HepG2 (cell line): ENCODE results near the gene CBLC. TPM values are rescaled to one million over a fixed set of nuclear protein-coding genes. Genes with fewer than 3 reads are reported as not detected.
A peak's percentile ranks its signal among the peaks of the same experiment; 100 is the strongest.

Source experiments
- ATAC-seq: fragments of 200-7000 bp; cut with Tn5 transposase; 3 replicates; pipeline ENCODE4 v1.9.1; 2020; ENCODE audit warnings: mild to moderate bottlenecking, moderate library complexity
- BruUV-seq: library from RNA; stranded (reverse); fragments of 400-500 nt; replicated peaks from 2 replicates; lab custom pipeline; 2021; lab: Mats Ljungman, UMichigan
- CTCF ChIA-PET: fragments of 300-600 bp; formaldehyde crosslinking; extraction: SDS; loops from one replicate; lab custom pipeline; 2021; ENCODE audit warnings: low total read pairs, inconsistent platforms, low intra/inter-chr PET ratio; lab: Yijun Ruan, JAX
- POLR2A ChIA-PET: fragments of 350-600 bp; sonication (Branson Sonifier 250); formaldehyde crosslinking; loops from one replicate; lab custom pipeline; 2020; ENCODE audit warnings: antibody characterized with exemption, inconsistent platforms; lab: Yijun Ruan, JAX
- DNase-seq: peaks from one replicate; pipeline ENCODE4 v3.0.0-alpha.2; 2015; ENCODE audit warnings: low spot score
- FAIRE-seq: peaks from 3 replicates; lab custom pipeline; 2011; peaks lifted over from hg19 to GRCh38; lab: Jason Lieb, UNC
- H2AFZ ChIP-seq: one replicate; pipeline ENCODE4 v1.6.1; 2011; ENCODE audit warnings: low read length, inconsistent platforms
- H3K27ac ChIP-seq: fragments of 300-600 bp; 3 replicates; pipeline ENCODE4 v1.8.0; 2011; ENCODE audit warnings: mixed run types, mild to moderate bottlenecking, mixed read lengths, low read length, inconsistent platforms; ENCODE audit not compliant: insufficient read depth; ENCODE audit errors: extremely low read length
- H3K27me3 ChIP-seq, 2 experiments: fragments of 200-600 bp in 1 of 2; 2 replicates in 1 of 2; 3 replicates in 1 of 2; pipeline versions ENCODE4 v1.6.0 to v1.8.0; 2011; ENCODE audit warnings: low read length in 2 of 2, mild to moderate bottlenecking in 2 of 2, moderate library complexity in 2 of 2, inconsistent platforms in 1 of 2; ENCODE audit not compliant: insufficient read depth in 2 of 2, control insufficient read depth in 1 of 2
- H3K36me3 ChIP-seq, 2 experiments: fragments of 200-600 bp in 1 of 2; replicated peaks in 1 of 2; 2 replicates in 1 of 2; 3 replicates in 1 of 2; pipeline versions ENCODE4 v1.5.1 to v1.8.0; 2011; ENCODE audit warnings: low read length in 2 of 2, inconsistent platforms in 1 of 2; ENCODE audit not compliant: insufficient read depth in 2 of 2, control insufficient read depth in 1 of 2
- H3K4me1 ChIP-seq: 2 replicates; pipeline ENCODE4 v1.5.1; 2012; ENCODE audit warnings: low read length, inconsistent platforms; ENCODE audit not compliant: insufficient read depth
- H3K4me2 ChIP-seq: 2 replicates; pipeline ENCODE4 v1.6.0; 2011; ENCODE audit warnings: low read depth, low read length, inconsistent platforms
- H3K4me3 ChIP-seq, 3 experiments: fragments of 200-600 bp in 1 of 3; sonication (generic), shearing (Covaris generic) in 1 of 3; replicated peaks in 1 of 3; 2 replicates each; pipeline ENCODE4 v1.5.1; 2011 to 2016; ENCODE audit warnings: low read length in 3 of 3, inconsistent platforms in 2 of 3, low read depth in 2 of 3, mild to moderate bottlenecking in 2 of 3, control low read depth in 1 of 3, mixed read lengths in 1 of 3; ENCODE audit not compliant: insufficient read depth in 1 of 3
- H3K79me2 ChIP-seq: one replicate; pipeline ENCODE4 v1.6.1; 2011; ENCODE audit warnings: low read length, inconsistent platforms; ENCODE audit not compliant: insufficient read depth
- H3K9ac ChIP-seq: 2 replicates; pipeline ENCODE4 v1.6.0; 2011; ENCODE audit warnings: mild to moderate bottlenecking, low read depth, low read length, inconsistent platforms; ENCODE audit not compliant: insufficient read depth
- H3K9me3 ChIP-seq: 2 replicates; pipeline ENCODE4 v1.5.1; 2012; ENCODE audit warnings: mild to moderate bottlenecking, low read length
- H4K20me1 ChIP-seq: 2 replicates; pipeline ENCODE4 v1.6.0; 2011; ENCODE audit warnings: inconsistent platforms, mild to moderate bottlenecking, low read length, moderate library complexity; ENCODE audit not compliant: insufficient read depth
- CHD2 ChIP-seq: IDR thresholded peaks from 2 replicates; pipeline ENCODE4 v1.6.1; 2011; ENCODE audit warnings: low read depth, low read length, improper control_type of control experiment
- HMGXB4 ChIP-seq, 2 experiments: sonication (generic) in 1 of 2; formaldehyde crosslinking in 1 of 2; IDR thresholded peaks; 2 replicates each; pipeline versions ENCODE4 v1.4.0 to v1.6.1; 2018 to 2020; ENCODE audit warnings: missing genetic modification reagents in 2 of 2, borderline replicate concordance in 1 of 2, low read depth in 1 of 2, mild to moderate bottlenecking in 1 of 2, missing biosample characterization in 1 of 2
- HNRNPL ChIP-seq: fragments of 200-400 bp; formaldehyde crosslinking; IDR thresholded peaks from 2 replicates; pipeline ENCODE4 v1.6.1; 2017; ENCODE audit warnings: mild to moderate bottlenecking, low read depth, low read length
- LBX2 ChIP-seq: sonication (generic); formaldehyde crosslinking; IDR thresholded peaks from 2 replicates; pipeline ENCODE4 v1.5.0; 2020; ENCODE audit warnings: missing genetic modification reagents, mild to moderate bottlenecking, borderline replicate concordance
- NFYB ChIP-seq: sonication (generic); formaldehyde crosslinking; IDR thresholded peaks from 2 replicates; pipeline ENCODE4 v1.4.0; 2020; ENCODE audit warnings: missing genetic modification reagents
- NONO ChIP-seq, 2 experiments: fragments of 450-650 bp in 1 of 2; sonication (generic) in 1 of 2; formaldehyde crosslinking in 1 of 2; IDR thresholded peaks in 1 of 2; conservative IDR thresholded peaks in 1 of 2; 2 replicates each; pipeline versions ENCODE4 v1.6.1 to v1.8.0; 2017 to 2022; ENCODE audit warnings: mild to moderate bottlenecking in 1 of 2, missing genetic modification reagents in 1 of 2, moderate library complexity in 1 of 2
- SALL1 ChIP-seq: sonication (generic); formaldehyde crosslinking; IDR thresholded peaks from 2 replicates; pipeline ENCODE4 v1.8.0; 2022; ENCODE audit warnings: mild to moderate bottlenecking, missing genetic modification reagents
- TCF7 ChIP-seq: sonication (generic); IDR thresholded peaks from 2 replicates; pipeline ENCODE4 v1.6.1; 2016; ENCODE audit warnings: antibody characterized with exemption, low read depth
- TERF1 ChIP-seq: sonication (generic); formaldehyde crosslinking; IDR thresholded peaks from 2 replicates; pipeline ENCODE4 v1.8.0; 2022; ENCODE audit warnings: mild to moderate bottlenecking, missing genetic modification reagents, moderate library complexity
- YEATS4 ChIP-seq: sonication (generic); formaldehyde crosslinking; IDR thresholded peaks from 2 replicates; pipeline ENCODE4 v1.4.0; 2020; ENCODE audit warnings: missing genetic modification reagents, borderline replicate concordance
- ZFP90 ChIP-seq: sonication (generic); formaldehyde crosslinking; IDR thresholded peaks from 2 replicates; pipeline ENCODE4 v1.8.0; 2022; ENCODE audit warnings: missing genetic modification reagents, mild to moderate bottlenecking, inconsistent platforms, borderline replicate concordance
- ZFX ChIP-seq: sonication (generic); formaldehyde crosslinking; IDR thresholded peaks from 2 replicates; pipeline ENCODE4 v1.4.0; 2020; ENCODE audit warnings: mild to moderate bottlenecking, low read depth, missing genetic modification reagents, moderate library complexity
- ZFY ChIP-seq: sonication (generic); formaldehyde crosslinking; IDR thresholded peaks from 2 replicates; pipeline ENCODE4 v1.4.0; 2020; ENCODE audit warnings: missing genetic modification reagents
- ZNF263 ChIP-seq: sonication (generic); formaldehyde crosslinking; IDR thresholded peaks from 2 replicates; pipeline ENCODE4 v1.4.0; 2020; ENCODE audit warnings: missing genetic modification reagents
- ZNF749 ChIP-seq: sonication (generic); formaldehyde crosslinking; IDR thresholded peaks from 2 replicates; pipeline ENCODE4 v1.8.0; 2022; ENCODE audit warnings: mild to moderate bottlenecking, missing genetic modification reagents, moderate library complexity, borderline replicate concordance
- WGBS: methylation state at CpG from one replicate; pipeline ENCODE4 v1.1.6; 2017; ENCODE audit warnings: low lambda C conversion rate; 5-methylcytosine and 5-hydroxymethylcytosine counted together
- in situ Hi-C: cut with HindIII; loops from 2 replicates; pipeline ENCODE4 v1.10.0; 2017; ENCODE audit warnings: low pct_unique_long_range_greater_than_20kb; ENCODE audit not compliant: extremely low pct_ligation_motif_present
- intact Hi-C: fragments of 100-400 bp; cut with micrococcal nuclease; formaldehyde crosslinking; loops from one replicate; pipeline ENCODE4 v1.10.0; 2022; ENCODE audit not compliant: unreplicated experiment
- polyA plus RNA-seq, 8 experiments: library from polyadenylated mRNA; depleted of rRNA in 3 of 8; stranded (reverse) in 7 of 8; unstranded in 1 of 8; fragments of >200 nt; fragmentation: Illumina TruSeq in 4 of 8; extraction: Trizol in 4 of 8; gene quantifications; 2 replicates each; pipeline versions ENCODE4 v1.2.1 to v1.2.3, GENCODE V29; 2011 to 2016; ENCODE audit warnings: low read depth in 4 of 8, missing spikeins in 1 of 8, mixed read lengths in 1 of 8; ENCODE audit not compliant: insufficient read depth in 1 of 8
- total RNA-seq, 5 experiments: library from RNA; depleted of rRNA; stranded (reverse); fragments of >200 nt; fragmentation: Illumina TruSeq; extraction: Trizol; gene quantifications; 2 replicates each; pipeline ENCODE4 v1.2.3, GENCODE V29; 2016; ENCODE audit warnings: low read depth in 1 of 5

CBLC gene
- total and polyA plus RNA-seq, 2 of the 13 experiments (the other 11 are each of a cell fraction or from before 2014, with no cell fraction given) = 1.8 to 2.6 TPM

- TF ChIP-seq CHD2 = no peak
- no peak for TF ChIP-seq TERF1 (CRISPR knock-in tag)
- no peak for TF ChIP-seq NFYB (CRISPR knock-in tag)
- no peak for TF ChIP-seq ZNF749
- TF ChIP-seq LBX2 = no peak; the same call in 1 of the 2 replicates
Observed at GRCh38 chr19:44808463-44809371, 31.0 kb downstream of the CBLC start, which contains the start of gene BCAM (continued).

GRCh38 chr19:44809577-44810233 lies 32.0 kb downstream of the CBLC start:
- Histone ChIP-seq H3K4me1 (peaks cover 67% of the 10 kb centered on the region), H4K20me1 (0 out of 2 replicates have a peak, but pooled peaks cover 6% of the 10 kb centered on the region), H3K27ac (peak overlapping the region; percentile 76), H3K79me2 (peaks cover 21% of the 10 kb centered on the region), H3K36me3 (peaks cover 5 to 24% of the 10 kb centered on the region in 2 experiments), H3K9ac (peak overlapping the region; percentile 87), H3K27me3 (no peaks in the 10 kb centered on the region; a peak in 1 of 5 replicates), H2AFZ (no peak overlapping the region), H3K9me3 (no peaks in the 10 kb centered on the region), H3K4me3 (peak overlapping the region; percentile 65 to 99 (median 94)), H3K4me2 (peak overlapping the region; percentile 83)
- BruUV-seq = no TSS peak
- FAIRE-seq (no peak), ATAC-seq (no peak), DNase-seq (no peak)
- CTCF ChIA-PET = no interaction called here
- intact Hi-C loops = loop anchor here (2.0 to 5.0 kb wide), 2 partner anchors 25 to 37 kb away; no protein-coding TSS in a partner anchor
- POLR2A ChIA-PET = interaction anchor here (0.6 to 4.0 kb wide), 11 partner anchors 10 to 154 kb away, joined by 3 to 76 read pairs (median 4); partner anchors contain the start of gene NECTIN2
- WGBS = 7% methylated on average over 7 of the region's 7 CpGs
- in situ Hi-C loops = no loop called here
- TF ChIP-seq HNRNPL = 0 out of 2 replicates have a peak, but pooled peaks have one; percentile 5
- TF ChIP-seq HMGXB4 (CRISPR knock-in tag; IDR thresholded peaks at IDR 0.05; ENCODE audit: borderline replicate concordance in 1 of 2, low read depth in 1 of 2) = no peak
- TF ChIP-seq ZNF263 (CRISPR knock-in tag) = 0 out of 2 replicates have a peak, but pooled peaks have one; percentile 16
- TF ChIP-seq TCF7 = 0 out of 2 replicates have a peak, but pooled peaks have one; percentile 3
- TF ChIP-seq SALL1 = no peak
- TF ChIP-seq ZFY (CRISPR knock-in tag) = peak; percentile 7; the same call in 1 of the 2 replicates
- 0 out of 2 replicates have a peak, but pooled peaks have one; percentile 0 for TF ChIP-seq YEATS4 (CRISPR knock-in tag)
- 0 out of 2 replicates have a peak, but pooled peaks have one; percentile 24 for TF ChIP-seq ZFP90
- TF ChIP-seq ZFX (CRISPR knock-in tag) = 0 out of 2 replicates have a peak, but pooled peaks have one; percentile 17
- TF ChIP-seq NONO (IDR thresholded peaks at IDR 0.05) = no peak
- TF ChIP-seq NONO (CRISPR knock-in tag; conservative IDR thresholded peaks at IDR 0.05) = no peak
